NCI-H748 (cell line): ENCODE measurements around the gene EEF2KMT.
"Not testable (repeated sequence)": the region's sequence is repeated elsewhere in the genome, so short reads cannot be mapped to it uniquely, and the experiment has no call there.

Experiments
- DNase-seq: peaks from one replicate; lab custom pipeline; 2025; ENCODE audit not compliant: unreplicated experiment; lab: John Stamatoyannopoulos, UW

Gene EEF2KMT

GRCh38 chr16:5071681-5072333, 25.8 kb downstream of the EEF2KMT start, which contains the start of gene ALG1:
ALG1 (plus strand) TSS chr16:5071843; CDS start chr16:5071850, 7 bp downstream.
- peak; percentile 83 for DNase-seq

DNA sequence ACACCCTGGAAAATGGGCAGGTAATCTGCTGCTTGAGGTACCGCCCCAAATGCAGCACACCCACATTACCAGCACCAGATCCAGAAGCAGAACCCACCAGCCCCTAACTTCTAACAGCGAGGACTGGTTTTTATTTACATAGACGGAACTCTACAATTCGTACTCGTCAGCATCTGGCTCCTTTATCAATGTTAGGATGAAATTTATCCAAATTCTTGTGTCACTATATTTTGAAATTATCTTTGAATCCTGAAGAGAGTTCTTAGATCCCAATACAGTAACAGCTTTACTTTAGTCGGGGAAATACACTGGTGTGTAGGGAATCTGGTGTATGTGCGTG, 26.3 kb downstream of the EEF2KMT start:
- DNase-seq: no peak

- no peak for DNase-seq
Measured at GRCh38 chr16:5070431-5071186, 27.0 kb downstream of the EEF2KMT start.

DNA sequence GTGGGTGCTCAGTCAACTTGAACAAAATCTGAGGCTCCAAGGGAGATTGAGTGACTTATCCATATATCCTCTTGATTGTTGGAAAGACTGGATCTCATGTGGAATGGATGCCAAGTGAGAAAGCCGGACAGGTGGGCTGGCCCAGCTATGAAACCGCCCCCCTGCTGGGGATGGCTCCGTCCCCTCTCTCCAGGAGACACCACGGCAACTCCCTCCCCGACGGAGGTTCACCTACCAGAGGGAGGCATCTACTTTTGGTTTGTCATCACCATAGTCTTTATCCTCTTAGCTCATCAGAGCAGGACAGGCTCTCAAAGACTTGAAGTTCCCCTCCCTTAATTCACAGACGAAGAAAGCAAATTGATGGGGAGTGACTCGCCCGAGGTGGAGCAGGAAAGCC, 27.7 kb downstream of the EEF2KMT start:
- DNase-seq: no peak

- no peak for DNase-seq
Measured at GRCh38 chr16:5069048-5069447, 28.5 kb downstream of the EEF2KMT start.

DNA sequence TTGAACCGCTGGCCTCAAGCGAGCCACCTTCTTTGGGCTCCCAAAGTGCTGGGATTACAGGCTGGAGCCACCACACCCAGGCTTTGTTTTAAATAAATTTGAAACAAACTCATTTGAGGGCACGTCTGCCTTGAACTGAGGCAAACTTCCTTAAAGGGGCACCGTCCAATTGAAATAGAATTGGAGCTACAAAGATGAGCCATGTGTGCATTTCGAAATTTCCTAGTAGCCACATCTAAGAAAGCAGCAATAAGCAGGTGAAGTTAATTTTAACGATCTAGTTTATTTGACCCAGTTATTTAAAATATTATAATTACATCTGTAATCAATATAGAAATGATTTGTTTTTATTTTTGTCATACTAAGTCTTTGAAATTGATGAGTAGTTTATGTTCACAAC, 31.1 kb downstream of the EEF2KMT start:
- DNase-seq: no peak

GRCh38 chr16:5065813-5066212, 31.8 kb downstream of the EEF2KMT start, which contains the start of gene C16orf89:
C16orf89 (minus strand) TSS chr16:5065956; CDS start chr16:5065908, 48 bp downstream.
- DNase-seq: no peak

- DNase-seq: no peak
Measured at GRCh38 chr16:5065326-5065725, 32.3 kb downstream of the EEF2KMT start.

DNA sequence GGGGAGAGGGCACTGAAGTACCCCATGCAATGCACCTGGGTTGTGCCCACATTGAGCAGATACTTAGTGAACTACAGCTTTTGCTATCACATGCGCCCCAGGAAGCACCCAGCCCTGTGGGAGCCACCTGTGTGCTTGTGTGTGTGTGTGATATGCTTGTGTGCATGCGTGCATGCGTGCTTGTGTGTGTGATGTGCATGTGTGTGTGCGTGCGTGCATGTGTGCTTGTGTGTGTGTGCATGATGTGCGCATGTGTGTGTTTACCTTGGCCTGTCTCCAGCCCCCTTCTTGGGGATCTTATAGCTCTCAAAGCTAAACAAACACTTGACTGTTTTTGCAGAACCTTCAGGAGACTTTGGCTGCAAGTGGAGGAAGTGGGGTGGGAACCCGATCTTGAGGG, 32.7 kb downstream of the EEF2KMT start:
- peak; percentile 26 for DNase-seq

DNA sequence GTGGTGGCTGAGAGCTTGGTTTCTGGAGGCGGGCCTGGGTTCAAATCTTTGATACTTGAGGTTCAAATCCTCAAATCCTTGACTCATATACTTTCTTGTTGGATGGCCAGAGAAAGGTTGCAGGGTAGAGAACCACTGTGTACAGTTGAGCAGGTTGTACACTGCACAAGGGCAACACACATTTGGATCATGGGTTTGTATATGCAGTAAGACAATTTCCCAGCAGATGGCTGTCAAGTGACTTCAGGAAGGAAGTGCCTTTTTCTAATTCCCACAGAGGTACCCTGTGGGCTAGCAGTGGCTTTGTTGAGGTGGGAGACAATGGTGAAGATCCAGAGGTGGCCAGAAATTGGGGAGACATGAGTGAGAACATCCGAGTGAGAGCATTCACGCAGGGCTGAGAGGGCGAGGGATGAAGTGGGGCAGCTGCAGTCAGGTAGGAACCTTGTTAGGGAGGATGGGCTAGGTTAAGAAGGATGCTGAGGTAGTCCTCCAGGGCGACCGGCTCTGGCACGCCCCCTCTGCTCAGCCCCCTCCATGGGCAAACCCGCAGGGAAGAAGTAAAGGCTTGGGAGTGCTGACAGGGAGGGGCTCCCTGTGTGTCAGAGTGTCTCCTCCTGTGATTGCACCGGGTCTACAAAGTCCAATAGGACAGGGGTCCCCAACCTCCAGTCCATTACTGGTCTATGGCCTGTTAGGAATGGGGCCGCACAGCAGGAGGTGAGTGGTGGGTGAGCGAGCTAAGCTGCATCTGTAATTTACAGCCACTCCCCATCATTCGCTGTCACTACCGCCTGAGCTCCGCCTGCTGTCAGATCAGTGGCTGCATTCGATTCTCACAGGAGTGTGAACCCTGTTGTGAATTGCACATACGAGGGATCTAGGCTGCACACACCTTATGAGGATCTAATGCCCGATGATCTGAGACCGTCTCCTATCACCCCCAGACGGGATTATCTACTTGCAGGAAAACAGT, 34.5 kb downstream of the EEF2KMT start:
- peak; percentile 10 for DNase-seq

DNA sequence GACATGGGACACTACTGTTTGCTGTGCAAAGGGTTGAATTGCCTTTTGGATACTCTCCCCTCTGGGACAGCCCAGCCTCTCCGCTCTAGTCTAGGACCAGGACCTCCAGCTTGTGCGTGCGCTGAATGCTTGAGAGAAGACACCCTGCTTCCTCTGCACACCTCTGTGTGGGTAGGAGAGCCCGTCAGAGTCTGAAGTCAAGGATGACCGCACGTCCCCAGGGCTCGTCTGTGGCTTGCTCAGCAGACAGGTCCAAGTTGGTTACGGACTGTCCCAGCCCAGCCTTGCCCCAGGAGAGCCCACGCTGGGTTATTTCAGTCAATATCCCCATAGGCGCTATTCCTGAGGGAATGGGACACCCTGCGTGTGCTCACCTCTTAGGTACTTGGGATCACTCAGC, 35.5 kb downstream of the EEF2KMT start:
- no peak for DNase-seq

DNA sequence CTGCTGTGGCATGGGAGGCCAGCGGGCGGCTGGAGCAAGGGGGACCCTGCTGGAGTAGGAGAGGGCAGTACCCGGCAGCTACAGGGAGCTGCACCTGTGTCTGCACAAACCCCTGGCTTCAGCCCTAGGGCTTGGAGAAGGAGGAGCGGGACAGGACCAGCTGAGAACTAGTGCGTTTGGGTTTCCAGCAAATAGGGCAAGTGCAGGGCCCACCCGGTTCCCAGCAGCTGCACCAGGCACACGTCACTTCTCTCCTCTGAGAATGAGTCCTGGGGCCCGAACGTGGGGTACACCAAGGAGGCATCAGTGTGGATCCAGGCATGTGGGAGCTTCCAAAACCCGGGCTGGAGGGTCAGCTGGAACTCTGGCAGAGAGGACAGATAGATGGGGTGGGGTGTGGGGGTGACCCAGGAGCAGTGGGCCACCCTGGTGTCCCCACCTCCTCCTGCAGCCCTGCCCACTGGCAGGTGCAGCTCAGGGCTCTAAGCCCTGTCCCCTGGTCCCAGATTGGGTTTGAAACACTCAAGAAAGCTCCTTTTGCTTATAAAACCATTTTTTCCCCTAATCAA, 37.4 kb downstream of the EEF2KMT start:
- no peak for DNase-seq

DNA sequence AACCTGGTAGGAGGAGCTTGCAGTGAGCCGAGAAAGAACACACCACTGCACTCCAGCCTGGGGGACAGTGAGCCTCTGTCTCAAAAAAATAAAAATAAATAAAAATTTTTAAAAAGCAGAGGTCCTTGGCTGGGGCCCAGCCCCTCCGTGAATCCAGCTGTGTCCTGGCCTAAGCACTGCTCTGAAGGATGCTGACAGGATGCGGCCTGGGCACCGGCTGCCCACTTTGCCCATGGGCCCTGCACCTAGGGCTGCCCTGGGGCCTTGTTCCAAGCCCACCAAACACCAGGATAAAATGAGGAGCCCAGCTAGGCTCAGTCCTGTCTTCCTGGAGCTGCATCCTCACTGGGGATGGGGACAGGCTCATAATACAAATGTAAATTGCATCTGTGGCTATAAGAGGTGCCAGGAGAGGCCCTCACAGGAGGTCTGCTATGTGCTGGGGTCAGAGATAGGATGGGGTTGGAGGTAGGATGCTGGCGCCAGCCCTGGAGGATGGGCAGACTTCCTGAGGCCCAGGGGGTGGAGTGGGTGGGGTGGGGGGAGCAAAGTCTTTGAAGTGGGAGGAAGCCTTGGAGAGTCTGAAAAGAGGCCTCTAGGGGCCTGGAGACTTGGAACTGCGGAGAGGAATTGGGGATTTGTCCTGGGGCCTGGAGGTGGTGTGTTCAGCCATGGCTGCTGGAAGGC, 38.1 kb downstream of the EEF2KMT start:
- no peak for DNase-seq

DNA sequence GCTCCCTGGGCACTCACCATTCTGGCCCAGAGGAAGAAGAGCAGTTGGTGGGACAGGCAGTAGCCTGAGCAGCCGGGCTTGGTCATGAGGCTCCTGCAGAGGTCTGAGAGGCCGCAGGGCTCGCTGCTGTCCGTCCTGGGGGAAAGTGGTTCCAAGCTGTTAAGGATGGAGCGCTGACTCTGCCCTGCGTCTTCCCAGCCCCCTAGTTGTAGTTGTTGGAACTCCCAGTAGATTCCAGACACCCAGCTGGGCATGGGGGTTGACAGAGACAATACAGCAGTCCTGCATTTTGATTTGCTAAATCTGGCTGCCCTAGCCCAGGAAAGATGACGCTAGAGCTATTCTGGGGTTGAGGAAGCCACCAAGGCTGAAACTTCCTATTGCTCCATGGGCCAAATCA, 39.1 kb downstream of the EEF2KMT start:
- DNase-seq: no peak

GRCh38 chr16:5056352-5056751, 41.2 kb downstream of the EEF2KMT start:
- DNase-seq: peak; percentile 27

DNA sequence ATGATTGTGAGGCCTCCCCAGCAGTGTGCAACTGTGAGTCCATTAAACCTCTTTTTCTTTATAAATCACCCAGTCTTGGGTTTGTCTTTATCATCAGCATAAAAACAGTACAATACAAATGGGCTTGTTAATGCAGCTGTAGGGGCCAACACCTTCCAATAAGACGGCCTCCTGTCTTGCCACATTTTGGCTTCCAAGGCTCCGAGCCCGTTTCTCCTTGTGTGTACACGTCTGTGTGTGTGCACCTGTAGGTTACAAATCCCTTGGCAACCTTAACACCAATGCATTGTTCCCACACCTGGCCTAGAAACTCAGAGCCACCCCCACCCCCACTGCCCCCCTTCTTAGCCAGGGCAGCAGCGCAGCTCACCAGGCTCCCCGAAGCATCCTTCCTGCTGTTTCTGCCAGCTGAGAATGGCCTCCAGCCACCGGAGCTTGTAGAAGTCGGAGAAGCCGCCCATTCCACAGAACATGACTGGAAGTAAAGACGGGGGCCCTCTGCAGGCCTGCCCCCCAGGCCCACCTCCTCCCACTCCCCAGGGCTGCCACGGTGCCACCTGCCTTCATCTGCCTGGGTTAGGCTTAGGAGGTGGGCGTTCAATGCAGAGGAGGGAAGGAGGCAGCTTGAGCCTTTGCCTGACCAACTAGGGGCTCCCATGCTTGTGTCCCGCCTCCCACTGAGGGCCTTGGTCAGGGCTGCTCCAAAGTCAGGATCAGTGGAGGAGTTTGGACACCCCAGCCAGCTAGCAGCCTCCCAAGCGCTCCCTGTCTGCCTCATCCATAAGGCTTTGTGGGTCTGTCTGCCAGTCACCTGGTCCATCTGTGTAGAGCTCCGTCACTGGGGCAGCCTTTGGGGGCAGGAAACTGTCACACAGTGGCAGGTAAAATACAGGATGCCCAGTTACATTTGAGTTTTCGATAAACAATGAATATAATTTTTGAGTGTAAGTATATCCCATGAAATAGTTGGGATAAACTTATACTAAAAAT, 42.4 kb downstream of the EEF2KMT start:
- DNase-seq: no peak

DNA sequence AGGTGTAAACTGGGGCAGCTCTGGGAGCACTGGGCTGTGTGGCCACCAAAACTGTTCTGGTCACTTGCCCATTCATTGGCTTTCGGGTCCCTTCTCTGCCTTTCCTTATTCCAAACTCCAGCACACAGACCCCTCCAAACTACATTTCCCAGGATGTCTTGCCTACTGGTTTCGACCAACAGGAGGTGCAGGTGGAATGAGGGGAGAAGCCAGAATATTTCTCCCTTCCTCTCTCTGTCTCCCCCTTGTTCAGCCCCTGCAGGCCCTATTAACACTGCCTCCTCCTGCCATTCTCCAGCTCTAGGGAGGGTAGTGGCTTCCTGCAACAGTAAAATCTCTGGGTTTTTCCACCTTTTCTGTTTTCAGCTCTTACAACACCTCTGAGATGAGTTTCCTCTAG, 50.7 kb downstream of the EEF2KMT start:
- DNase-seq: no peak

GRCh38 chr16:5045499-5046115, 52.0 kb downstream of the EEF2KMT start:
- no peak for DNase-seq

DNA sequence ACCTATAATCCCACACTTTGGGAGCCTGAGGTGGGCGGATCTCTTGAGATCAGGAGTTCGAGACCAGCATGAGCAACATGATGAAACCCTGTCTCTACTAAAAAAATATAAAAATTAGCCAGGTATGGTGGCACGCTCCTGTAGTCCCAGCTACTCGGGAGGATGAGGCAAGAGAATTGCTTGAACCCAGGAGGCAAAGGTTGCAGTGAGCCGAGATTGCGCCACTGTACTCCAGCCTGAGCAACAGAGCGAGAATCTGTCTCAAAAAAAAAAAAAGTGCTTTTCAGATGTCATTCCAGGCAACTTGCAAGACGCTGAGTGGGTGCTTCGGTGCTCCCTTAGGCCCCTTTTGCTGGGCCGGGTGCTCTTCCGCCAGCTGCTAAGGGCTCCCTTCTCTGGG, 53.0 kb downstream of the EEF2KMT start:
- DNase-seq: not testable (repeated sequence)
